GM12878 (cell line): ENCODE data around the gene SMAGP. TPM values are rescaled to one million over a fixed set of nuclear protein-coding genes. Genes with fewer than 3 reads are reported as not detected.

Experiments used
- ATAC-seq: fragments of 200-7000 bp; cut with Tn5 transposase; 3 replicates; pipeline ENCODE4 v1.9.1; 2020; ENCODE audit warnings: mild to moderate bottlenecking, moderate library complexity
- BruUV-seq: library from RNA; stranded (reverse); fragments of 400-500 nt; replicated peaks from 2 replicates; lab custom pipeline; 2021; lab: Mats Ljungman, UMichigan
- CTCF ChIA-PET: fragments of 300-600 bp; sonication (Branson Sonifier 250); formaldehyde crosslinking; extraction: SDS; loops from one replicate; lab custom pipeline; 2021; ENCODE audit warnings: inconsistent platforms; lab: Yijun Ruan, JAX
- POLR2A ChIA-PET: fragments of 350-600 bp; formaldehyde crosslinking; extraction: SDS; loops from one replicate; lab custom pipeline; 2021; ENCODE audit warnings: inconsistent platforms; lab: Charles Lee
- RAD21 ChIA-PET: fragments of 300-600 bp; sonication (Branson Sonifier 250); formaldehyde crosslinking; loops from one replicate; lab custom pipeline; 2023; ENCODE audit warnings: antibody characterized with exemption; ENCODE audit not compliant: unreplicated experiment; lab: Charles Lee
- SMC1A ChIA-PET: fragments of 300-600 bp; sonication (Branson Sonifier 250); formaldehyde crosslinking; loops from one replicate; lab custom pipeline; 2023; ENCODE audit not compliant: unreplicated experiment, uncharacterized antibody; lab: Charles Lee
- DNase-seq: peaks from one replicate; pipeline ENCODE4 v3.0.0-alpha.2; 2011; ENCODE audit warnings: low read depth, low spot score
- FAIRE-seq: peaks from 3 replicates; lab custom pipeline; 2011; peaks lifted over from hg19 to GRCh38; lab: Jason Lieb, UNC
- H2AFZ ChIP-seq: 2 replicates; pipeline ENCODE4 v1.6.0; 2011; ENCODE audit warnings: low read depth, low read length, control low read depth; ENCODE audit not compliant: control insufficient read depth
- H3K27ac ChIP-seq: 2 replicates; pipeline ENCODE4 v1.5.1; 2011; ENCODE audit warnings: control low read depth; ENCODE audit not compliant: control insufficient read depth, insufficient read depth
- H3K27me3 ChIP-seq, 2 experiments: replicated peaks in 1 of 2; 2 replicates each; pipeline versions ENCODE4 v1.6.0 to v1.6.1; 2011; ENCODE audit warnings: low read length in 1 of 2; ENCODE audit not compliant: control insufficient read depth in 2 of 2, insufficient read depth in 2 of 2
- H3K36me3 ChIP-seq, 2 experiments: 2 replicates each; pipeline ENCODE4 v1.5.1; 2011; ENCODE audit warnings: low read length in 1 of 2; ENCODE audit not compliant: control insufficient read depth in 2 of 2, insufficient read depth in 2 of 2
- H3K4me1 ChIP-seq: 2 replicates; pipeline ENCODE4 v1.6.1; 2011; ENCODE audit warnings: mild to moderate bottlenecking, low read length, moderate library complexity, mixed read lengths; ENCODE audit not compliant: control insufficient read depth, insufficient read depth
- H3K4me2 ChIP-seq: 2 replicates; pipeline ENCODE4 v1.6.0; 2011; ENCODE audit warnings: control low read depth; ENCODE audit not compliant: control insufficient read depth, insufficient read depth
- H3K4me3 ChIP-seq: fragments of 200-600 bp; sonication (generic); 2 replicates; pipeline ENCODE4 v1.5.1; 2016
- H3K79me2 ChIP-seq: 2 replicates; pipeline ENCODE4 v1.6.0; 2011; ENCODE audit warnings: low read length; ENCODE audit not compliant: control insufficient read depth, insufficient read depth
- H3K9ac ChIP-seq: 2 replicates; pipeline ENCODE4 v1.8.0; 2011; ENCODE audit warnings: low read length, control low read depth, mixed read lengths; ENCODE audit not compliant: control insufficient read depth, insufficient read depth
- H3K9me3 ChIP-seq: replicated peaks from 3 replicates; pipeline ENCODE4 v1.5.1; 2011; ENCODE audit warnings: mild to moderate bottlenecking, low read length; ENCODE audit not compliant: control insufficient read depth, insufficient read depth
- H4K20me1 ChIP-seq: 2 replicates; pipeline ENCODE4 v1.6.0; 2011; ENCODE audit not compliant: control insufficient read depth, insufficient read depth
- BACH1 ChIP-seq: fragments of 450-650 bp; IDR thresholded peaks from 2 replicates; pipeline ENCODE4 v1.6.1; 2017; ENCODE audit warnings: mild to moderate bottlenecking, borderline replicate concordance
- BHLHE40 ChIP-seq, 2 experiments: fragments of 450-650 bp in 1 of 2; IDR thresholded peaks; 2 replicates each; pipeline ENCODE4 v1.6.1; 2011 to 2017; ENCODE audit warnings: low read depth in 2 of 2, borderline replicate concordance in 1 of 2, improper control_type of control experiment in 1 of 2, low read length in 1 of 2, mild to moderate bottlenecking in 1 of 2
- BRCA1 ChIP-seq: IDR thresholded peaks from 2 replicates; pipeline ENCODE4 v1.6.1; 2011; ENCODE audit warnings: low read depth, low read length, improper control_type of control experiment
- CHD4 ChIP-seq: fragments of 200-600 bp; sonication (generic); IDR thresholded peaks from 2 replicates; pipeline ENCODE4 v1.6.1; 2016; ENCODE audit warnings: mild to moderate bottlenecking
- IRF4 ChIP-seq: IDR thresholded peaks from 2 replicates; pipeline ENCODE4 v1.6.1; 2011; ENCODE audit warnings: low read depth, low read length
- LARP7 ChIP-seq: fragments of 450-650 bp; IDR thresholded peaks from 2 replicates; pipeline ENCODE4 v1.6.1; 2017; ENCODE audit warnings: mild to moderate bottlenecking
- MTA2 ChIP-seq: fragments of 450-650 bp; IDR thresholded peaks from 2 replicates; pipeline ENCODE4 v1.6.1; 2016; ENCODE audit warnings: low read depth, mild to moderate bottlenecking, moderate library complexity
- NFXL1 ChIP-seq: fragments of 450-650 bp; IDR thresholded peaks from 2 replicates; pipeline ENCODE4 v1.6.1; 2017; ENCODE audit warnings: antibody characterized with exemption, mild to moderate bottlenecking, borderline replicate concordance
- SMAD5 ChIP-seq: IDR thresholded peaks from 2 replicates; pipeline ENCODE4 v1.6.1; 2016; ENCODE audit warnings: antibody characterized with exemption, low read depth
- SMC3 ChIP-seq: IDR thresholded peaks from 2 replicates; pipeline ENCODE4 v1.6.1; 2011; ENCODE audit warnings: low read length, improper control_type of control experiment, borderline replicate concordance
- SREBF2 ChIP-seq: IDR thresholded peaks from 2 replicates; pipeline ENCODE4 v1.6.1; 2012; ENCODE audit warnings: mild to moderate bottlenecking, low read length
- YY1 ChIP-seq: IDR thresholded peaks from 2 replicates; pipeline ENCODE4 v1.6.1; 2011; ENCODE audit warnings: low read depth, mild to moderate bottlenecking, low read length
- ZNF274 ChIP-seq: IDR thresholded peaks from one replicate; pipeline ENCODE4 v1.8.0; 2011; ENCODE audit not compliant: insufficient read length, insufficient read depth
- ZSCAN29 ChIP-seq: fragments of 450-650 bp; IDR thresholded peaks from 2 replicates; pipeline ENCODE4 v1.6.1; 2017; ENCODE audit warnings: mild to moderate bottlenecking, moderate library complexity
- WGBS: methylation state at CpG from one replicate; pipeline ENCODE4 v1.1.6; 2016; ENCODE audit warnings: low lambda C conversion rate; ENCODE audit not compliant: insufficient replicate concordance, insufficient coverage; ENCODE audit errors: missing lambda C conversion rate; 5-methylcytosine and 5-hydroxymethylcytosine counted together
- in situ Hi-C: fragments of 300-500 bp; cut with MboI; formaldehyde crosslinking; loops from 9 replicates; pipeline ENCODE4 v1.14.3; 2018; ENCODE audit warnings: mixed read lengths
- intact Hi-C: fragments of 100-400 bp; cut with micrococcal nuclease; formaldehyde crosslinking; loops from one replicate; pipeline ENCODE4 v1.14.2; 2022; ENCODE audit not compliant: unreplicated experiment
- polyA plus RNA-seq, 11 experiments: library from polyadenylated mRNA; depleted of rRNA in 4 of 11; unstranded in 6 of 11; stranded (reverse) in 5 of 11; fragments of >200 nt; fragmentation: Nextera tagmentation in 4 of 11; fragmentation: Illumina TruSeq in 1 of 11; extraction: Ambion mirVana in 4 of 11; extraction: Trizol in 1 of 11; gene quantifications; 1 replicate in 1 of 11; 2 replicates in 10 of 11; pipeline versions ENCODE4 v1.2.1 to v1.2.3, GENCODE V29; 2011 to 2016; ENCODE audit warnings: inconsistent platforms in 2 of 11, missing spikeins in 2 of 11, low read depth in 1 of 11
- total RNA-seq, 4 experiments: library from RNA; depleted of rRNA in 3 of 4; stranded (reverse); fragments of >200 nt in 3 of 4; fragmentation: Illumina TruSeq in 1 of 4; extraction: Trizol in 1 of 4; gene quantifications; 2 replicates each; pipeline versions ENCODE4 v1.2.1 to v1.2.3, GENCODE V29; 2013 to 2021
- TF ChIP-seq, protein P1 (sequence below): IDR thresholded peaks from 2 replicates; pipeline ENCODE4 v1.6.1; 2012; ENCODE audit warnings: low read depth, low read length, improper control_type of control experiment
- TF ChIP-seq, protein P2 (sequence below): IDR thresholded peaks from 2 replicates; pipeline ENCODE4 v1.6.1; 2012; ENCODE audit warnings: low read depth, low read length, improper control_type of control experiment

SMAGP gene
- total and polyA plus RNA-seq, 10 of the 15 experiments (the other 5 are each of a cell fraction or from before 2014, with no cell fraction given) = 0.42 to 7.1 (median 3.9) TPM

GRCh38 chr12:51200806-51201205, 69.4 kb downstream of the SMAGP start:
- 94% methylated on average over 9 of the region's 9 CpGs for WGBS
- Histone ChIP-seq H3K4me1 (no peaks in the 10 kb centered on the region; the same call in 1 of the 2 replicates), H3K4me3 (no peak overlapping the region), H4K20me1 (no peaks in the 10 kb centered on the region), H2AFZ (no peak overlapping the region), H3K27ac (no peak overlapping the region), H3K9ac (no peak overlapping the region), H3K36me3 (no peaks in the 10 kb centered on the region), H3K79me2 (no peaks in the 10 kb centered on the region), H3K9me3 (no peaks in the 10 kb centered on the region), H3K4me2 (no peak overlapping the region), H3K27me3 (no peaks in the 10 kb centered on the region)
- no peak for DNase-seq
- no peak for ATAC-seq
- TF ChIP-seq SREBF2 (no peak), IRF4 (no peak), BACH1 (no peak), CHD4 (no peak), BRCA1 (no peak), MTA2 (no peak), ZSCAN29 (no peak), SMC3 (no peak), SMAD5 (no peak), YY1 (no peak), LARP7 (no peak), NFXL1 (no peak), BHLHE40 (IDR thresholded peaks at IDR 0.05; ENCODE audit: borderline replicate concordance in 1 of 2, low read depth in 2 of 2, low read length in 1 of 2) (no peak), ZNF274 (no peak)
- TF ChIP-seq, protein P1, sequence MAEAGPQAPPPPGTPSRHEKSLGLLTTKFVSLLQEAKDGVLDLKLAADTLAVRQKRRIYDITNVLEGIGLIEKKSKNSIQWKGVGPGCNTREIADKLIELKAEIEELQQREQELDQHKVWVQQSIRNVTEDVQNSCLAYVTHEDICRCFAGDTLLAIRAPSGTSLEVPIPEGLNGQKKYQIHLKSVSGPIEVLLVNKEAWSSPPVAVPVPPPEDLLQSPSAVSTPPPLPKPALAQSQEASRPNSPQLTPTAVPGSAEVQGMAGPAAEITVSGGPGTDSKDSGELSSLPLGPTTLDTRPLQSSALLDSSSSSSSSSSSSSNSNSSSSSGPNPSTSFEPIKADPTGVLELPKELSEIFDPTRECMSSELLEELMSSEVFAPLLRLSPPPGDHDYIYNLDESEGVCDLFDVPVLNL = no peak
- TF ChIP-seq, protein P2, sequence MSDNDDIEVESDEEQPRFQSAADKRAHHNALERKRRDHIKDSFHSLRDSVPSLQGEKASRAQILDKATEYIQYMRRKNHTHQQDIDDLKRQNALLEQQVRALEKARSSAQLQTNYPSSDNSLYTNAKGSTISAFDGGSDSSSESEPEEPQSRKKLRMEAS = no peak
- SMC1A ChIA-PET = no interaction called here
- intact Hi-C loops (no loop called here), in situ Hi-C loops (no loop called here)
- no TSS peak for BruUV-seq
- POLR2A ChIA-PET = no interaction called here
- no peak for FAIRE-seq
- RAD21 ChIA-PET = no interaction called here
- CTCF ChIA-PET = no interaction called here
